ENCODE measurements around the gene SMOC2. TPM values are rescaled to one million over a fixed set of nuclear protein-coding genes. Genes with fewer than 3 reads are reported as not detected.

SMOC2 gene
- polyA plus RNA-seq, 1 donor (not counting 4 experiments of a cell fraction or from before 2014, with no cell fraction given), result 1.1 TPM

GRCh38 chr6:168578036-168578435 is 137.1 kb downstream of the SMOC2 start:
- DNase-seq (ENCODE audit: low read depth, low spot score), result no peak
- H4K20me1 ChIP-seq (ENCODE audit: control insufficient read depth, extremely low read depth, insufficient read depth, low read length), result no peaks in the 10 kb centered on the region
- no peak overlapping the region for H3K27ac ChIP-seq (ENCODE audit: control insufficient read depth, insufficient read depth, low read length)
- no peaks in the 10 kb centered on the region for H3K4me1 ChIP-seq (ENCODE audit: control insufficient read depth, extremely low read depth, insufficient read depth, low read length)
- no peak overlapping the region for H3K4me2 ChIP-seq (ENCODE audit: control insufficient read depth, extremely low read depth, insufficient read depth, low read depth, low read length)
- H3K4me3 ChIP-seq (ENCODE audit: control insufficient read depth in 2 of 3, extremely low read depth in 1 of 3, insufficient read depth in 2 of 3, low read depth in 1 of 3, low read length in 3 of 3), result no peak overlapping the region
- dilution Hi-C loops (cut with MboI; ENCODE audit: extremely low pct_ligation_motif_present, low sequenced_read_pairs), result no loop called here
- no peaks in the 10 kb centered on the region for H3K79me2 ChIP-seq (ENCODE audit: control insufficient read depth, insufficient read depth, low read length)
- H3K9me3 ChIP-seq (ENCODE audit: control insufficient read depth, low read depth, low read length), result no peaks in the 10 kb centered on the region
- FAIRE-seq, result no peak
- no peak for TF ChIP-seq EZH2 (IDR thresholded peaks at IDR 0.05; ENCODE audit: low read length)
- TF ChIP-seq CTCF (optimal IDR thresholded peaks at IDR 0.05 in 1 of 3, IDR thresholded peaks at IDR 0.05 in 1 of 3, conservative IDR thresholded peaks at IDR 0.05 in 1 of 3; ENCODE audit: extremely low read depth in 1 of 3, insufficient read depth in 2 of 3, low read length in 3 of 3), result no peak
- H2AFZ ChIP-seq (ENCODE audit: control insufficient read depth, low read length), result no peak overlapping the region
- no peak overlapping the region for H3K9ac ChIP-seq (ENCODE audit: control insufficient read depth, extremely low read depth, insufficient read depth, low read length)
- H3K36me3 ChIP-seq (ENCODE audit: control insufficient read depth in 2 of 2, extremely low read depth in 1 of 2, insufficient read depth in 2 of 2, low read length in 2 of 2), result no peaks in the 10 kb centered on the region
- no peaks in the 10 kb centered on the region for H3K27me3 ChIP-seq (ENCODE audit: control insufficient read depth, extremely low read depth, insufficient read depth, low read length)
- no peaks in the 10 kb centered on the region for H3K9me1 ChIP-seq (ENCODE audit: control insufficient read depth, extremely low read depth, insufficient read depth, low read length)

GRCh38 chr6:168581236-168581635 is 140.3 kb downstream of the SMOC2 start:
- no peak for FAIRE-seq
- dilution Hi-C loops (cut with MboI; ENCODE audit: extremely low pct_ligation_motif_present, low sequenced_read_pairs), result no loop called here

More at GRCh38 chr6:168581236-168581635, 140.3 kb downstream of the SMOC2 start:
- Histone ChIP-seq H4K20me1 (ENCODE audit: control insufficient read depth, extremely low read depth, insufficient read depth, low read length) (no peaks in the 10 kb centered on the region), H2AFZ (ENCODE audit: control insufficient read depth, low read length) (no peak overlapping the region), H3K4me2 (ENCODE audit: control insufficient read depth, extremely low read depth, insufficient read depth, low read depth, low read length) (no peak overlapping the region), H3K9me1 (ENCODE audit: control insufficient read depth, extremely low read depth, insufficient read depth, low read length) (no peaks in the 10 kb centered on the region), H3K4me3 (ENCODE audit: control insufficient read depth in 2 of 3, extremely low read depth in 1 of 3, insufficient read depth in 2 of 3, low read depth in 1 of 3, low read length in 3 of 3) (no peak overlapping the region), H3K36me3 (ENCODE audit: control insufficient read depth in 2 of 2, extremely low read depth in 1 of 2, insufficient read depth in 2 of 2, low read length in 2 of 2) (no peaks in the 10 kb centered on the region), H3K4me1 (ENCODE audit: control insufficient read depth, extremely low read depth, insufficient read depth, low read length) (no peaks in the 10 kb centered on the region), H3K9me3 (ENCODE audit: control insufficient read depth, low read depth, low read length) (no peaks in the 10 kb centered on the region), H3K79me2 (ENCODE audit: control insufficient read depth, insufficient read depth, low read length) (no peaks in the 10 kb centered on the region), H3K9ac (ENCODE audit: control insufficient read depth, extremely low read depth, insufficient read depth, low read length) (no peak overlapping the region), H3K27me3 (ENCODE audit: control insufficient read depth, extremely low read depth, insufficient read depth, low read length) (no peaks in the 10 kb centered on the region), H3K27ac (ENCODE audit: control insufficient read depth, insufficient read depth, low read length) (no peak overlapping the region)
- TF ChIP-seq EZH2 (IDR thresholded peaks at IDR 0.05; ENCODE audit: low read length), result no peak
- no peak for TF ChIP-seq CTCF (optimal IDR thresholded peaks at IDR 0.05 in 1 of 3, IDR thresholded peaks at IDR 0.05 in 1 of 3, conservative IDR thresholded peaks at IDR 0.05 in 1 of 3; ENCODE audit: extremely low read depth in 1 of 3, insufficient read depth in 2 of 3, low read length in 3 of 3)
- no peak for DNase-seq (ENCODE audit: low read depth, low spot score)
